Psoas muscle (tissue), 8 donors: ENCODE measurements around the gene BGN. TPM values are rescaled to one million over a fixed set of nuclear protein-coding genes. Genes with fewer than 3 reads are reported as not detected.

Source experiments
- ATAC-seq, 4 donors: fragments of 200-7000 bp; cut with Tn5 transposase; one replicate each; pipeline ENCODE4 v1.9.1; 2020; ENCODE audit warnings: moderate library complexity in 3 of 4, mild to moderate bottlenecking in 2 of 4
- DNase-seq, 2 donors: peaks; one replicate each; pipeline ENCODE4 v3.0.0-alpha.2; 2020
- H3K27ac ChIP-seq: fragments of 200-600 bp; one replicate; pipeline ENCODE4 v1.8.0; 2022
- H3K27me3 ChIP-seq, 3 donors: fragments of 200-600 bp in 1 of 3; one replicate each; pipeline versions ENCODE4 v1.6.1 to v1.8.0; 2013 to 2022; ENCODE audit warnings: low read length in 2 of 3, mild to moderate bottlenecking in 2 of 3, moderate library complexity in 1 of 3; ENCODE audit not compliant: insufficient read depth in 3 of 3
- H3K36me3 ChIP-seq, 2 donors: fragments of 200-600 bp in 1 of 2; one replicate each; pipeline versions ENCODE4 v1.6.1 to v1.8.0; 2013 to 2022; ENCODE audit warnings: low read depth in 1 of 2, mild to moderate bottlenecking in 1 of 2, moderate library complexity in 1 of 2; ENCODE audit not compliant: insufficient read depth in 1 of 2
- H3K4me1 ChIP-seq: fragments of 200-600 bp; one replicate; pipeline ENCODE4 v1.8.0; 2022
- H3K4me3 ChIP-seq: fragments of 200-600 bp; one replicate; pipeline ENCODE4 v1.8.0; 2022; ENCODE audit warnings: mild to moderate bottlenecking
- H3K9me3 ChIP-seq: fragments of 200-600 bp; one replicate; pipeline ENCODE4 v1.8.0; 2022
- CTCF ChIP-seq: fragments of 200-600 bp; IDR thresholded peaks from one replicate; pipeline ENCODE4 v1.8.0; 2022; ENCODE audit warnings: antibody characterized with exemption
- WGBS, 3 donors: extraction: QIAGEN DNeasy Blood & Tissue Kit; methylation state at CpG; one replicate each; pipeline versions ENCODE4 v1.1.6 to v1.1.7; 2013; 5-methylcytosine and 5-hydroxymethylcytosine counted together
- intact Hi-C, 2 donors: fragments of 100-400 bp; cut with DNase I; formaldehyde crosslinking; loops; one replicate each; pipeline versions ENCODE4 v1.11.0 to v1.14.2; 2022
- polyA plus RNA-seq, 3 donors: library from polyadenylated mRNA; stranded (reverse); fragments of 200-250 nt; gene quantifications; one replicate each; pipeline ENCODE4 v1.2.3, GENCODE V29; 2013
- total RNA-seq, 4 donors: library from RNA; stranded (reverse); fragmentation: NEBNext Ultra II Directional in 2 of 4; extraction: Animal tissue kit (Norgen Biotek cat#: 25700) in 2 of 4; gene quantifications; one replicate each; pipeline versions ENCODE4 v1.2.1 to v1.2.4, GENCODE V29; 2021 to 2023
- donor health status: healthy with polysubstance abuse.
- donor health status: DM: no; HTN: no; CAD: no; lungs with moderate emphysema.
- donor health status: Bipolar disorder and iron deficiency.
- donor health status: healthy.
- donor health status: DM: yes; HTN: yes; CAD: no.
- donor health status: DM: no; HTN: no; CAD: no.
- donor health status: DM: no; HTN: no; CAD: no.
- donor health status: DM: yes; HTN: yes; CAD: no.

The BGN gene
- total and polyA plus RNA-seq, 7 donors, result 6.7 to 62.4 (median 12.6) TPM

GRCh38 chrX:153463556-153463955 lies 31.2 kb upstream of the BGN start:
- intact Hi-C loops, result no loop called here
- no peak for DNase-seq
- H3K9me3 ChIP-seq, result no peaks in the 10 kb centered on the region
- H3K36me3 ChIP-seq, result peaks cover 2 to 9% of the 10 kb centered on the region in 2 donors
- no peak overlapping the region for H3K27ac ChIP-seq
- TF ChIP-seq CTCF, result no peak
- H3K4me1 ChIP-seq, result no peaks in the 10 kb centered on the region
- no peaks in the 10 kb centered on the region for H3K27me3 ChIP-seq
- 74 to 98% (median 75%) methylated on average over 11 to 12 of the region's 12 CpGs for WGBS, 3 donors
- H3K4me3 ChIP-seq, result no peak overlapping the region
- no peak for ATAC-seq

- no peak for TF ChIP-seq CTCF
- Histone ChIP-seq H3K27me3 (no peaks in the 10 kb centered on the region), H3K27ac (no peak overlapping the region), H3K4me1 (no peaks in the 10 kb centered on the region), H3K9me3 (no peaks in the 10 kb centered on the region), H3K36me3 (peaks cover 2 to 9% of the 10 kb centered on the region in 2 donors), H3K4me3 (no peak overlapping the region)
- intact Hi-C loops, result no loop called here
- WGBS, 3 donors, result 74 to 80% (median 79%) methylated on average over 5 of the region's 5 CpGs
- ATAC-seq (no peak), DNase-seq (no peak)
Observed at GRCh38 chrX:153464116-153464515, 30.7 kb upstream of the BGN start.

- H3K27me3 ChIP-seq, result peaks cover 0 to 1% (median 0%) of the 10 kb centered on the region in 3 donors
- H3K4me1 ChIP-seq, result no peaks in the 10 kb centered on the region
- intact Hi-C loops, result no loop called here
- H3K4me3 ChIP-seq, result no peak overlapping the region
- TF ChIP-seq CTCF, result no peak
- DNase-seq, result no peak
- no peaks in the 10 kb centered on the region for H3K9me3 ChIP-seq
- peaks cover 2 to 9% of the 10 kb centered on the region in 2 donors for H3K36me3 ChIP-seq
- no peak overlapping the region for H3K27ac ChIP-seq
- WGBS, 3 donors, result 77 to 85% (median 81%) methylated on average over 17 to 19 of the region's 19 CpGs
- ATAC-seq, result no peak
Observed at GRCh38 chrX:153465691-153466380, 28.9 kb upstream of the BGN start.

GRCh38 chrX:153468008-153468580 lies 26.7 kb upstream of the BGN start:
- no peak overlapping the region for H3K4me3 ChIP-seq
- peaks cover 0 to 6% (median 0%) of the 10 kb centered on the region in 3 donors for H3K27me3 ChIP-seq
- no peaks in the 10 kb centered on the region for H3K9me3 ChIP-seq
- no peak for DNase-seq
- H3K4me1 ChIP-seq, result no peaks in the 10 kb centered on the region
- intact Hi-C loops, result no loop called here
- no peak for ATAC-seq
- TF ChIP-seq CTCF, result no peak
- peaks cover 0 to 2% of the 10 kb centered on the region in 2 donors for H3K36me3 ChIP-seq
- no peak overlapping the region for H3K27ac ChIP-seq
- 55 to 67% (median 65%) methylated on average over 9 to 12 of the region's 12 CpGs for WGBS, 3 donors
